ENCODE data around the gene PSME2.

PSME2 gene

DNA sequence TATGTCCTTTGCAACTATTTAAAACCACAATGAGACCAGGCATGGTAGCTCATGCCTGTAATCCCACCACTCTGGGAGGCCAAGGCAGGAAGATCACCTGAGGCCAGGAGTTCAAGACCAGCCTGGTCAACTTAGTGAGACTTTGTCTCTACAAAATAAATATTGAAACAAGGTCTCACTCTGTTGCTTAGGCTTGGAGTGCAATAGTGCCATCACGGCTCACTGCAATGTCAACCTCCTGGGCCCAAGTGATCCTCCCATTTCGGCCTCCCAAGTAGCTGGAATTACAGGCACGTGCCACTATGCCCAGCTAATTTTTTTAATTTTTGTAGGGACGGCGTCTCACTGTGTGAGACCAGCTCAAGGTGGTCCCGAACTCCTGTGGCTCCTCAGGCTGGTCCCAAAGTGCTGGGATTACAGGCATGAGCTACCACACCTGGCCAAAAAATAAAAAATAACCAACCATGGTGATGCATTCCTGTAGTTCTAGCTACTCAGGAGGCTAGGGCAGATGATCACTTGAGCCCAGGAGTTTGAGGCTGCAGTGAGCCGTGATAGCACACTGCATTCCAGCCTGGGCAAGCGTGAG is 16.9 kb downstream of the PSME2 start:
- H3K4me3 ChIP-seq (ENCODE audit: low read length): no peak overlapping the region
- TF ChIP-seq, protein P1, sequence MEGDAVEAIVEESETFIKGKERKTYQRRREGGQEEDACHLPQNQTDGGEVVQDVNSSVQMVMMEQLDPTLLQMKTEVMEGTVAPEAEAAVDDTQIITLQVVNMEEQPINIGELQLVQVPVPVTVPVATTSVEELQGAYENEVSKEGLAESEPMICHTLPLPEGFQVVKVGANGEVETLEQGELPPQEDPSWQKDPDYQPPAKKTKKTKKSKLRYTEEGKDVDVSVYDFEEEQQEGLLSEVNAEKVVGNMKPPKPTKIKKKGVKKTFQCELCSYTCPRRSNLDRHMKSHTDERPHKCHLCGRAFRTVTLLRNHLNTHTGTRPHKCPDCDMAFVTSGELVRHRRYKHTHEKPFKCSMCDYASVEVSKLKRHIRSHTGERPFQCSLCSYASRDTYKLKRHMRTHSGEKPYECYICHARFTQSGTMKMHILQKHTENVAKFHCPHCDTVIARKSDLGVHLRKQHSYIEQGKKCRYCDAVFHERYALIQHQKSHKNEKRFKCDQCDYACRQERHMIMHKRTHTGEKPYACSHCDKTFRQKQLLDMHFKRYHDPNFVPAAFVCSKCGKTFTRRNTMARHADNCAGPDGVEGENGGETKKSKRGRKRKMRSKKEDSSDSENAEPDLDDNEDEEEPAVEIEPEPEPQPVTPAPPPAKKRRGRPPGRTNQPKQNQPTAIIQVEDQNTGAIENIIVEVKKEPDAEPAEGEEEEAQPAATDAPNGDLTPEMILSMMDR (conservative IDR thresholded peaks at IDR 0.05; ENCODE audit: low read depth, low read length): no peak
- no peak for DNase-seq (ENCODE audit: low read depth)

DNA sequence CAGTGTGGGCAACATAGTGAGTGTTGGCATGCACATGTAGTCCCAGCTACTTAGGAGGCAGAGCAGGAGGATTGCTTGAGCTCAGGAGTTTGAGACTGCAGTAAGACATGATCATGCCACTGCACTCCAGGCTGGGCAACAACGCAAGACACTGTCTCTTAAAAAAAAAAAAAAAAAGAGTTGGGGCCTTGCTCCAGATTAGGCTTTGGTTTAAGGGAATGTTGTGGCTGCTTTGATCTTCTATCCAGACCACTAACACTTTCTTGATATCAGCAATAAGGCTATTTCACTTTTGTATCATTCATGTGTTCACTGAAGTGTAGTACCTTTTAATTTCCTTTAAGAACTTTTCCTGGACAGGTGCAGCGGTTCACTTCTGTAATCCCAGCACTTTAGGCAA is 18.7 kb downstream of the PSME2 start:
- TF ChIP-seq, protein P1 (conservative IDR thresholded peaks at IDR 0.05; ENCODE audit: low read depth, low read length): no peak

DNA sequence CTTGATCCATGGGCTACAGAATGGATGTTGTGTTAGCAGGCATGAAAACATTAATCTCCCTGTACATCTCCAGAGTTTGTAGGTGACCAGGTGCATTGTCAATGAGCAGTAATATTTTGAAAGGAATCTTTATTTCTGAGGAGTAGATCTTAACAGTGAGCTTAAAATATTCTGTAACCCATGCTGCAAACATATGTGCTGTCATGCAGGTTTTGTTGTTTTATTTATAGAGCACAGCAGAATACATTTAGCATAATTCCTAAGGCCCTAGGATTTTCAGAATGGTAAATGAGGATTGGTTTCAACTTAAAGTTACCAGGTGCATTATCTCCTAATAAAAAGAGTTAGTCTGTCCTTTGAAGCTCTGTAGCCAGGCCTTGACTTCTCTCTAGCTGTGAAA is 19.5 kb downstream of the PSME2 start:
- DNase-seq (ENCODE audit: low read depth): no peak
- TF ChIP-seq, protein P1 (conservative IDR thresholded peaks at IDR 0.05; ENCODE audit: low read depth, low read length): no peak
- H3K4me3 ChIP-seq (ENCODE audit: low read length): no peak overlapping the region

More for the DNA sequence above, 18.7 kb downstream of the PSME2 start:
- no peak overlapping the region for H3K4me3 ChIP-seq (ENCODE audit: low read length)
- DNase-seq (ENCODE audit: low read depth): no peak

DNA sequence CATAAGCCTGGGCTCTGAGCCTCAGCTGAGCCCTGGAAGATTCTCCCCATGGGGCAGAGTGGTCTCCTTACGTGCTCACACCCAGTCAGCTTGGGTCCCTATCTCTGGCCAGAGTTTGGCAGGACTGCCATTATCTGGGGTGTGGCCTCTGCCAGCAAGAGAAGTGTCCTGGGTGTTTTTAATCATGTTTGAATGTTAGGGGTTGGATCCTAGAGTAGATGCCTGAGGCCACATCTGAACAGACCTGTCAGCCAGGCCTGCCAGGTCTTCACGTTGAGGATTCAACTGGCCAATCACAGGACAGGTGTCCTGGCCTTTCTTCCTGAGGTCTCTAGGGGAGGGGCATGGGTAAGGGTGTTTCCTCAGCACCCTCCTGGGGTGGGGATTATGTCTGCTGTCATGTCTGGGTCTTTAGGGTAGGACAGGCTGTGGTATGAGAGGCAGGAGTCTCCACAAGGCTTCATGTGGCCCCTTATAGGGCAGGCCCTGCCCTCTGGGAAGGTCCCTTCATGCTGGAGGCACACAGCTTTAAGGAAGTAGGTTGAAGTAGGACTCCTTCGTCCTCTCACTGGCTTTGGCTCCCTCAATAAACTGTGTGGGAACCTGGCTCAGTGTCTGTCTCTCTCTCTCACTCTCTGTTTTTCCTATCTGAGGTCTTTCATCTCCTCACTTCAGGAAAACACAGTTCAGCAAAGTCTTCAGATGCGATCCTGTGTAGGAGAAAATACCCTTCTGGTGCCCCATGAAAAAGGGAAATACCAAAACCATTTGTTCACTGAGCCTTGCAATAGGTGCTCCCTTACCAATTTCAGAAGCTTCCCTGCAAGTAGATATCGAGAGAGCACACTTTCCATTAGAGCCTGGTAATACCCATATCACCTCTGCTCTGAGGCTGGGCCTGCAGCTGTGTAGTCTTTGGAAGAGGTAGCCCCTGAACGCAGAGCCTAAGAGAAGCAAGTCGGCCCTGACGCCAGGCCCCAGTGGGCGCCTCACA is 22.7 kb downstream of the PSME2 start:
- no peak for DNase-seq (ENCODE audit: low read depth)
- H3K4me3 ChIP-seq (ENCODE audit: low read length): no peak overlapping the region
- TF ChIP-seq, protein P1 (conservative IDR thresholded peaks at IDR 0.05; ENCODE audit: low read depth, low read length): no peak

DNA sequence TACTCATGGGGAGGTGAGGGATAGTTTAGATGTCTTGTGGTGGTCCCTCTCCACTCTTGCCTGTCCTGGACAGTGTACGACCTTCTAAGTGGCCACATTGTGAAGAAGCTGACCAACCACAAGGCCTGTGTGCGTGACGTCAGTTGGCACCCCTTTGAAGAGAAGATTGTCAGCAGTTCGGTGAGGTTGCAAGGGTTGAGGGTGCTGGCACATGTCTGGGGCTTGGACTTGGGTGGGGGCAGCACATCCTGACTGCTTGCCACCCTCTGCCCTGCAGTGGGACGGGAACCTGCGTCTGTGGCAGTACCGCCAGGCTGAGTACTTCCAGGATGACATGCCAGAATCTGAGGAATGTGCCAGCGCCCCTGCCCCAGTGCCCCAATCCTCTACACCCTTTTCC is 23.5 kb downstream of the PSME2 start:
- TF ChIP-seq, protein P1 (conservative IDR thresholded peaks at IDR 0.05; ENCODE audit: low read depth, low read length): no peak
- H3K4me3 ChIP-seq (ENCODE audit: low read length): no peak overlapping the region
- DNase-seq (ENCODE audit: low read depth): no peak

DNA sequence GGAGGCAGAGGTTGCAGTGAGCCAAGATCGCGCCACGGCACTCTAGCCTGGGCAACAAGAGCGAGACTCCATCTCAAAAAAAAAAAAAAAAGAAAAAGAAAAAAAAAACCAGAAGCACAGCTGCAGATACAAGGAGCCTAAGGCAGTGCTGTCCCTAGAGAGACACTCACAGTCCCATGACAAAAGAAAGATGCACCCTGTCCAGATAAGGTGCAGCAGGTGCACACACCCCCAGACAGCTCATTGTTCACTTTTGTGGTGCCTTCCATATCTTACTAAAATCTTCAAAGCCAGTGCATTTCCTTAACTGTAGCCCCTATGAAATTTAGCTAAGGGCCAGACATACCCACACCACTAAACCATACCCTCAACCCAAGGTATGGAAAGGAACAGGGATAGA is 24.0 kb downstream of the PSME2 start:
- DNase-seq (ENCODE audit: low read depth): no peak
- H3K4me3 ChIP-seq (ENCODE audit: low read length): no peak overlapping the region
- TF ChIP-seq, protein P1 (conservative IDR thresholded peaks at IDR 0.05; ENCODE audit: low read depth, low read length): no peak
